H1 (cell line): ENCODE measurements around the gene OR1D2. TPM values are rescaled to one million over a fixed set of nuclear protein-coding genes. Genes with fewer than 3 reads are reported as not detected.

ENCODE experiments used
- CHD2 ChIP-seq: IDR thresholded peaks from 2 replicates; pipeline ENCODE4 v1.6.1; 2012; ENCODE audit warnings: low read length, improper control_type of control experiment
- SAP30 ChIP-seq: fragments of 300-600 bp; sonication (generic); IDR thresholded peaks from 2 replicates; pipeline ENCODE4 v1.7.1; 2012; ENCODE audit warnings: low read length, moderate library complexity, mild to moderate bottlenecking, inconsistent platforms; ENCODE audit not compliant: insufficient read depth, insufficient replicate concordance
- polyA plus RNA-seq, 7 experiments: library from polyadenylated mRNA; depleted of rRNA in 3 of 7; stranded (reverse) in 5 of 7; unstranded in 2 of 7; fragments of >200 nt in 5 of 7; fragments of 200-250 nt in 2 of 7; gene quantifications; 1 replicate in 5 of 7; 2 replicates in 1 of 7; 4 replicates in 1 of 7; pipeline versions ENCODE4 v1.2.1 to v1.2.3, GENCODE V29; 2011 to 2013; ENCODE audit warnings: missing spikeins in 2 of 7, mixed read lengths in 2 of 7
- total RNA-seq: library from RNA; stranded (reverse); fragmentation: NEBNext Ultra II Directional; extraction: Animal tissue kit (Norgen Biotek cat#: 25700); gene quantifications from 2 replicates; pipeline ENCODE4 v1.2.1, GENCODE V29; 2021
- TF ChIP-seq, protein P1 (sequence below): fragments of 300-600 bp; sonication (generic); IDR thresholded peaks from 2 replicates; pipeline ENCODE4 v1.7.1; 2012; ENCODE audit warnings: low read length, moderate library complexity, mild to moderate bottlenecking, inconsistent platforms; ENCODE audit not compliant: insufficient replicate concordance

Gene OR1D2
- total and polyA plus RNA-seq, 2 of the 8 experiments (the other 6 are each of a cell fraction or from before 2014, with no cell fraction given), result not detected

DNA sequence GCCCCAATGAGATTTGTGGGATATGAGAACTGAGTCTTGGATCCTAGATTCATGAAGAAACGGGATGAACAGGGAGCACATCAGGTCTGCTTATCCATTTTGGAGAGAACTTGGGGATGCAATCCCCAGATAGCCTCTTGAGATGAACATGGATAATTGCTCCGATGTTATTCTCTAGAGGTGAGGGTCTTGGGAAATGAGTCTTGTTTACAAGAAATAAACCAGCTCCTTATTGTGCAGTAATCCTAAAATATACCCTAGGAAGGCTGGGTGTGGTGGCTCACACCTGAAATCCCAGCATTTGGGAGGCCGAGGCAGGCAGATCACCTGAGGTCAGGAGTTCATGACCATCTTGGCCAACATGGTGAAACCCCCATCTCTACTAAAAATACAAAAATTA is at the start of gene OR1D2 (continued):
- TF ChIP-seq, protein P1, sequence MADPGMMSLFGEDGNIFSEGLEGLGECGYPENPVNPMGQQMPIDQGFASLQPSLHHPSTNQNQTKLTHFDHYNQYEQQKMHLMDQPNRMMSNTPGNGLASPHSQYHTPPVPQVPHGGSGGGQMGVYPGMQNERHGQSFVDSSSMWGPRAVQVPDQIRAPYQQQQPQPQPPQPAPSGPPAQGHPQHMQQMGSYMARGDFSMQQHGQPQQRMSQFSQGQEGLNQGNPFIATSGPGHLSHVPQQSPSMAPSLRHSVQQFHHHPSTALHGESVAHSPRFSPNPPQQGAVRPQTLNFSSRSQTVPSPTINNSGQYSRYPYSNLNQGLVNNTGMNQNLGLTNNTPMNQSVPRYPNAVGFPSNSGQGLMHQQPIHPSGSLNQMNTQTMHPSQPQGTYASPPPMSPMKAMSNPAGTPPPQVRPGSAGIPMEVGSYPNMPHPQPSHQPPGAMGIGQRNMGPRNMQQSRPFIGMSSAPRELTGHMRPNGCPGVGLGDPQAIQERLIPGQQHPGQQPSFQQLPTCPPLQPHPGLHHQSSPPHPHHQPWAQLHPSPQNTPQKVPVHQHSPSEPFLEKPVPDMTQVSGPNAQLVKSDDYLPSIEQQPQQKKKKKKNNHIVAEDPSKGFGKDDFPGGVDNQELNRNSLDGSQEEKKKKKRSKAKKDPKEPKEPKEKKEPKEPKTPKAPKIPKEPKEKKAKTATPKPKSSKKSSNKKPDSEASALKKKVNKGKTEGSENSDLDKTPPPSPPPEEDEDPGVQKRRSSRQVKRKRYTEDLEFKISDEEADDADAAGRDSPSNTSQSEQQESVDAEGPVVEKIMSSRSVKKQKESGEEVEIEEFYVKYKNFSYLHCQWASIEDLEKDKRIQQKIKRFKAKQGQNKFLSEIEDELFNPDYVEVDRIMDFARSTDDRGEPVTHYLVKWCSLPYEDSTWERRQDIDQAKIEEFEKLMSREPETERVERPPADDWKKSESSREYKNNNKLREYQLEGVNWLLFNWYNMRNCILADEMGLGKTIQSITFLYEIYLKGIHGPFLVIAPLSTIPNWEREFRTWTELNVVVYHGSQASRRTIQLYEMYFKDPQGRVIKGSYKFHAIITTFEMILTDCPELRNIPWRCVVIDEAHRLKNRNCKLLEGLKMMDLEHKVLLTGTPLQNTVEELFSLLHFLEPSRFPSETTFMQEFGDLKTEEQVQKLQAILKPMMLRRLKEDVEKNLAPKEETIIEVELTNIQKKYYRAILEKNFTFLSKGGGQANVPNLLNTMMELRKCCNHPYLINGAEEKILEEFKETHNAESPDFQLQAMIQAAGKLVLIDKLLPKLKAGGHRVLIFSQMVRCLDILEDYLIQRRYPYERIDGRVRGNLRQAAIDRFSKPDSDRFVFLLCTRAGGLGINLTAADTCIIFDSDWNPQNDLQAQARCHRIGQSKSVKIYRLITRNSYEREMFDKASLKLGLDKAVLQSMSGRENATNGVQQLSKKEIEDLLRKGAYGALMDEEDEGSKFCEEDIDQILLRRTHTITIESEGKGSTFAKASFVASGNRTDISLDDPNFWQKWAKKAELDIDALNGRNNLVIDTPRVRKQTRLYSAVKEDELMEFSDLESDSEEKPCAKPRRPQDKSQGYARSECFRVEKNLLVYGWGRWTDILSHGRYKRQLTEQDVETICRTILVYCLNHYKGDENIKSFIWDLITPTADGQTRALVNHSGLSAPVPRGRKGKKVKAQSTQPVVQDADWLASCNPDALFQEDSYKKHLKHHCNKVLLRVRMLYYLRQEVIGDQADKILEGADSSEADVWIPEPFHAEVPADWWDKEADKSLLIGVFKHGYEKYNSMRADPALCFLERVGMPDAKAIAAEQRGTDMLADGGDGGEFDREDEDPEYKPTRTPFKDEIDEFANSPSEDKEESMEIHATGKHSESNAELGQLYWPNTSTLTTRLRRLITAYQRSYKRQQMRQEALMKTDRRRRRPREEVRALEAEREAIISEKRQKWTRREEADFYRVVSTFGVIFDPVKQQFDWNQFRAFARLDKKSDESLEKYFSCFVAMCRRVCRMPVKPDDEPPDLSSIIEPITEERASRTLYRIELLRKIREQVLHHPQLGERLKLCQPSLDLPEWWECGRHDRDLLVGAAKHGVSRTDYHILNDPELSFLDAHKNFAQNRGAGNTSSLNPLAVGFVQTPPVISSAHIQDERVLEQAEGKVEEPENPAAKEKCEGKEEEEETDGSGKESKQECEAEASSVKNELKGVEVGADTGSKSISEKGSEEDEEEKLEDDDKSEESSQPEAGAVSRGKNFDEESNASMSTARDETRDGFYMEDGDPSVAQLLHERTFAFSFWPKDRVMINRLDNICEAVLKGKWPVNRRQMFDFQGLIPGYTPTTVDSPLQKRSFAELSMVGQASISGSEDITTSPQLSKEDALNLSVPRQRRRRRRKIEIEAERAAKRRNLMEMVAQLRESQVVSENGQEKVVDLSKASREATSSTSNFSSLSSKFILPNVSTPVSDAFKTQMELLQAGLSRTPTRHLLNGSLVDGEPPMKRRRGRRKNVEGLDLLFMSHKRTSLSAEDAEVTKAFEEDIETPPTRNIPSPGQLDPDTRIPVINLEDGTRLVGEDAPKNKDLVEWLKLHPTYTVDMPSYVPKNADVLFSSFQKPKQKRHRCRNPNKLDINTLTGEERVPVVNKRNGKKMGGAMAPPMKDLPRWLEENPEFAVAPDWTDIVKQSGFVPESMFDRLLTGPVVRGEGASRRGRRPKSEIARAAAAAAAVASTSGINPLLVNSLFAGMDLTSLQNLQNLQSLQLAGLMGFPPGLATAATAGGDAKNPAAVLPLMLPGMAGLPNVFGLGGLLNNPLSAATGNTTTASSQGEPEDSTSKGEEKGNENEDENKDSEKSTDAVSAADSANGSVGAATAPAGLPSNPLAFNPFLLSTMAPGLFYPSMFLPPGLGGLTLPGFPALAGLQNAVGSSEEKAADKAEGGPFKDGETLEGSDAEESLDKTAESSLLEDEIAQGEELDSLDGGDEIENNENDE, result no peak
- TF ChIP-seq CHD2, result no peak
- TF ChIP-seq SAP30, result no peak
